Sigmoid colon (tissue), 7 donors: ENCODE measurements around the gene PIK3R5. TPM values are rescaled to one million over a fixed set of nuclear protein-coding genes. Genes with fewer than 3 reads are reported as not detected.
"Not testable (repeated sequence)": the region's sequence is repeated elsewhere in the genome, so short reads cannot be mapped to it uniquely, and the experiment has no call there.

Experiments used
- DNase-seq: peaks from one replicate; pipeline ENCODE4 v3.0.0-alpha.2; 2019
- H3K27ac ChIP-seq, 4 donors: fragments of 200-600 bp; sonication (generic); one replicate each; pipeline ENCODE4 v1.5.1; 2016 to 2019; ENCODE audit warnings: mild to moderate bottlenecking in 1 of 4
- H3K27me3 ChIP-seq, 3 donors: fragments of 200-600 bp; sonication (generic); one replicate each; pipeline ENCODE4 v1.5.1; 2019; ENCODE audit warnings: mild to moderate bottlenecking in 1 of 3
- H3K36me3 ChIP-seq, 4 donors: fragments of 200-600 bp; sonication (generic); one replicate each; pipeline ENCODE4 v1.5.1; 2016 to 2019
- H3K4me1 ChIP-seq, 4 donors: fragments of 200-600 bp; sonication (generic); one replicate each; pipeline ENCODE4 v1.5.1; 2017 to 2019
- H3K4me3 ChIP-seq, 4 donors: fragments of 200-600 bp; sonication (generic); one replicate each; pipeline ENCODE4 v1.5.1; 2017 to 2019; ENCODE audit warnings: mild to moderate bottlenecking in 2 of 4, moderate library complexity in 1 of 4
- H3K9me3 ChIP-seq, 4 donors: fragments of 200-600 bp in 3 of 4; sonication (generic) in 3 of 4; one replicate each; pipeline versions ENCODE4 v1.5.1 to v1.6.1; 2013 to 2019
- EP300 ChIP-seq, 4 donors: sonication (generic); formaldehyde crosslinking; IDR thresholded peaks; one replicate each; pipeline ENCODE4 v1.6.1; 2017; ENCODE audit warnings: antibody characterized with exemption in 4 of 4
- POLR2A ChIP-seq, 2 donors: fragments of 450-650 bp; IDR thresholded peaks; one replicate each; pipeline ENCODE4 v1.6.1; 2016; ENCODE audit warnings: antibody characterized with exemption in 2 of 2, mild to moderate bottlenecking in 2 of 2, moderate library complexity in 2 of 2
- POLR2AphosphoS5 ChIP-seq, 4 donors: sonication (generic); formaldehyde crosslinking; IDR thresholded peaks; one replicate each; pipeline ENCODE4 v1.6.1; 2017; ENCODE audit warnings: antibody characterized with exemption in 4 of 4
- WGBS, 2 donors: extraction: QIAGEN DNeasy Blood & Tissue Kit; methylation state at CpG; one replicate each; pipeline ENCODE4 v1.1.7; 2013; 5-methylcytosine and 5-hydroxymethylcytosine counted together
- intact Hi-C: fragments of 100-400 bp; cut with DNase I; formaldehyde crosslinking; loops from one replicate; pipeline ENCODE4 v1.15.1; 2023
- polyA plus RNA-seq, 3 donors: library from polyadenylated mRNA; stranded (reverse); fragments of 200-250 nt; gene quantifications; one replicate each; pipeline ENCODE4 v1.2.3, GENCODE V29; 2013
- total RNA-seq, 4 donors: library from RNA; depleted of rRNA; stranded (reverse); fragments of >200 nt; gene quantifications; one replicate each; pipeline ENCODE4 v1.1.0, GENCODE V29; 2016
- TF ChIP-seq, protein P1 (sequence below), 4 experiments: fragments of 450-650 bp in 3 of 4; fragments of 200-600 bp in 1 of 4; IDR thresholded peaks; one replicate each; pipeline ENCODE4 v1.5.1; 2016 to 2019; ENCODE audit warnings: antibody characterized with exemption in 4 of 4, mild to moderate bottlenecking in 3 of 4, moderate library complexity in 2 of 4
- donor health status: healthy with polysubstance abuse.
- donor health status: Bipolar disorder and iron deficiency.
- donor health status: healthy.

Gene PIK3R5
- total and polyA plus RNA-seq, 7 donors, result 2.4 to 13.6 (median 8.2) TPM

DNA sequence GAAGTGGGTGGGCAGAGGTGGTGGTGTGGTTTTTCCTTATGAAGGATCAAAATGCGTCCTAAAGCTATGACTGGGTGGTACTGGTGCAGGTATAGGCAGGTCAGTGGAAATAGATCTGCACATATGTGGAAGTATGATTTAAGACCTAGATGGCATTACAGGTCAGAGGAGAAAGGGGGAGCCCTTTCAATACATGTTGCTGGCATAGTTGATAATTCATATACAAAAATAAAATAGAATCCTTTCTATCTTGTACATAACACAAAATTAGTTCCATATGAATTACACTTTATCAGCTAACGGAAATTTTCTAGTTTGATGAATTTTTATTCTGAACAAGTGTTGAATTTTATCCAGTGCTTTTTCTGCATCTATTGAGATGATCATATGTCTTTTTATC, 20.8 kb upstream of the PIK3R5 start:
- WGBS, 2 donors, result 85 to 91% methylated on average over 2 of the region's 2 CpGs
- TF ChIP-seq POLR2A (IDR thresholded peaks at IDR 0.05) (no peak), POLR2AphosphoS5 (IDR thresholded peaks at IDR 0.05) (no peak), EP300 (IDR thresholded peaks at IDR 0.05) (no peak)
- TF ChIP-seq, protein P1, sequence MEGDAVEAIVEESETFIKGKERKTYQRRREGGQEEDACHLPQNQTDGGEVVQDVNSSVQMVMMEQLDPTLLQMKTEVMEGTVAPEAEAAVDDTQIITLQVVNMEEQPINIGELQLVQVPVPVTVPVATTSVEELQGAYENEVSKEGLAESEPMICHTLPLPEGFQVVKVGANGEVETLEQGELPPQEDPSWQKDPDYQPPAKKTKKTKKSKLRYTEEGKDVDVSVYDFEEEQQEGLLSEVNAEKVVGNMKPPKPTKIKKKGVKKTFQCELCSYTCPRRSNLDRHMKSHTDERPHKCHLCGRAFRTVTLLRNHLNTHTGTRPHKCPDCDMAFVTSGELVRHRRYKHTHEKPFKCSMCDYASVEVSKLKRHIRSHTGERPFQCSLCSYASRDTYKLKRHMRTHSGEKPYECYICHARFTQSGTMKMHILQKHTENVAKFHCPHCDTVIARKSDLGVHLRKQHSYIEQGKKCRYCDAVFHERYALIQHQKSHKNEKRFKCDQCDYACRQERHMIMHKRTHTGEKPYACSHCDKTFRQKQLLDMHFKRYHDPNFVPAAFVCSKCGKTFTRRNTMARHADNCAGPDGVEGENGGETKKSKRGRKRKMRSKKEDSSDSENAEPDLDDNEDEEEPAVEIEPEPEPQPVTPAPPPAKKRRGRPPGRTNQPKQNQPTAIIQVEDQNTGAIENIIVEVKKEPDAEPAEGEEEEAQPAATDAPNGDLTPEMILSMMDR (IDR thresholded peaks at IDR 0.05), result no peak
- no peak overlapping the region for H3K4me3 ChIP-seq
- H3K4me1 ChIP-seq, result no peaks in the 10 kb centered on the region
- H3K36me3 ChIP-seq, result no peaks in the 10 kb centered on the region
- intact Hi-C loops, result no loop called here
- no peaks in the 10 kb centered on the region for H3K9me3 ChIP-seq
- no peak for DNase-seq
- H3K27ac ChIP-seq, result no peak overlapping the region
- no peaks in the 10 kb centered on the region for H3K27me3 ChIP-seq

DNA sequence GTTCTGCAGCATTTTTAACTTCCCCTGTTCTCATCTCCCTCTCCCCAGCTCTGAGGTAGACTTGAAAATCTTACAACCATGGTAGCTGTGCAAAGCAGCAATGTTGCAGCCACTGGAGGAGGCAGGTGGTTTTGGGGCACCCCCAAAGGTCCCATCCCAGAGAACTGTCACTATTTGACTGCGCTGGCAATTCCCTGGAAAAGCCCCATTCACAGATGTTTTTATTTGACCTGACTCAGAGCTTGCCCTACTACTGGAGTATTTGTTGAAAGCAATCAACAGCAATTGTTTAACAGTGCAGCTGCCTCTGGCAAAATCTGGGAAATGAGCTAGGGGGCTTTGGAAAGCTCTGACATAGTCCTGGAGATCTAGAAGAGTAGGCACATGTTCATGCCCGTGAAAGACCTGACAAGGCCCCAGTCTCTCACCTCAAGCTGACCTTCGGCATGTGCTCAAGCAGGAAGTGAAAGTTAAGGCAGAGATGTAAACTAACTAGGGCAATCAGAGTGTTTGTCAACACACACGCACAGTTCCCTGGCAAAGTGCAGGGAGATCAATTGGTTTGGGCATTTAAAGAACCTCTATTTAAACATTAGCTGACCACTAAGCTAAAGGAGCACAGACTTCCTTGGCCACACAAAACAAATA, 19.7 kb upstream of the PIK3R5 start:
- no peak overlapping the region for H3K27ac ChIP-seq
- no peak overlapping the region for H3K4me3 ChIP-seq
- 45 to 61% methylated on average over 4 of the region's 4 CpGs for WGBS, 2 donors
- no peaks in the 10 kb centered on the region for H3K27me3 ChIP-seq
- TF ChIP-seq, protein P1 (IDR thresholded peaks at IDR 0.05), result no peak
- no peak for TF ChIP-seq POLR2A (IDR thresholded peaks at IDR 0.05)
- no peak for TF ChIP-seq POLR2AphosphoS5 (IDR thresholded peaks at IDR 0.05)
- TF ChIP-seq EP300 (IDR thresholded peaks at IDR 0.05), result no peak
- no peaks in the 10 kb centered on the region for H3K4me1 ChIP-seq
- no peaks in the 10 kb centered on the region for H3K9me3 ChIP-seq
- intact Hi-C loops, result no loop called here
- no peak for DNase-seq
- no peaks in the 10 kb centered on the region for H3K36me3 ChIP-seq

DNA sequence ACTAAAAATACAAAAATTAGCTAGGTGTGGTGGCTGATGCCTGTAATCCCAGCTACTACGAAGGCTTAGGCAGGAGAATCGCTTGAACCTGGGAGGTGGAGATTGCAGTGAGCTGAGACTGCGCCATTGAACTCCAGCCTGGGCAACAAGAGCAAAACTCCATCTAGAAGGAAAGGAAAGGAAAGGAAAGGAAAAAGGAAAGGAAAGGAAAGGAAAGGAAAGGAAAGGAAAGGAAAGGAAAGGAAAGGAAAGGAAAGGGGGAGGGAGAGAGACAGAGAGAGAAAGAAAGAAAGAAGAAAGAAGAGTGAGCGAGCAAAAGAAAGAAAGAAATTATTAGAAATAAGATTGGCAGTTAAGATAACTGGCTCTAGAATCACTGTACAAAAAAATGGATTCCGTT, 18.7 kb upstream of the PIK3R5 start:
- H3K27ac ChIP-seq, H3K4me1 ChIP-seq, intact Hi-C loops, H3K4me3 ChIP-seq, H3K36me3 ChIP-seq, H3K9me3 ChIP-seq, DNase-seq, H3K27me3 ChIP-seq: not testable (repeated sequence)
- WGBS, 2 donors, result 93 to 94% methylated on average over 5 of the region's 5 CpGs

DNA sequence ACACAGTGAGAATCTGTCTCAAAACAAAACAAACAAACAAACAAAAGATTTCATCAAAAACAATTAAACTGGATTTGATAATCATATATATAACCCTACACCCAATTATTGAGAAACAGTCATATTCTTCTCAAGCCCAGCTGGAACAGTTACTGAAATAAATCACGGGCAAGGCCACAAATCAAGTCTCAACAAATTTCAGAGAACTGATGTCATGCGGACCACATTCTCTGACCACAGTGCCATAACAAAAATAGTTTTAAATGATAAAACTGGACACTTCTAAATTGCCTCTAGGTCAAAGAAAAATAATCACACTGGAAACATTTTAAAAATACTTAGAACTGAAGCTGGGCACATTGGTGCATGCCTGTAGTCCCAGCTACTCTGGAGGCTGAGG, 15.9 kb upstream of the PIK3R5 start:
- Histone ChIP-seq H3K9me3 (no peaks in the 10 kb centered on the region), H3K27me3 (no peaks in the 10 kb centered on the region), H3K27ac (no peak overlapping the region), H3K4me1 (no peaks in the 10 kb centered on the region), H3K4me3 (no peak overlapping the region), H3K36me3 (no peaks in the 10 kb centered on the region)
- TF ChIP-seq POLR2AphosphoS5 (IDR thresholded peaks at IDR 0.05), result no peak
- no peak for TF ChIP-seq EP300 (IDR thresholded peaks at IDR 0.05)
- TF ChIP-seq POLR2A (IDR thresholded peaks at IDR 0.05), result no peak
- DNase-seq, result no peak
- intact Hi-C loops, result no loop called here
- 90 to 91% methylated on average over 2 of the region's 2 CpGs for WGBS, 2 donors

DNA sequence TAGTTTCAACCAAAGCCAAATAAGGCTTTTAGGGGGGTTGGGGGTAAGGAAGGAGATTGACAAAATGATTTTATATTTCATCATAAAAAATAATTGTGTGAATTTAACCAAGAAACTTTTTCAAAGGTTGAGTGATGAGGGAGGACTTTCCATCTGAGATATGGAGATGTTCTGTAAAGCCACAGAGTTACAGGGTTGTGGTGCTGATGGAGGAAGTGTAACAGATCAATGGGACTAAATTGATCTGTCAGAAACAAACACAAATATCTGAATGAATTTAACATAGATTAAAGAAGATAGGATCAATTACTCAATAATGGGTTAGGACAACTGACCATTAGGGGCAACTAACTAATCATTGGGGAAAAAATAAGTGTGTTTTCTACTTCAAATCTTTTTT, 14.2 kb upstream of the PIK3R5 start:
- no peaks in the 10 kb centered on the region for H3K4me1 ChIP-seq
- intact Hi-C loops, result no loop called here
- no peaks in the 10 kb centered on the region for H3K27me3 ChIP-seq
- H3K27ac ChIP-seq, result no peak overlapping the region
- DNase-seq, result no peak
- H3K36me3 ChIP-seq, result no peaks in the 10 kb centered on the region
- TF ChIP-seq POLR2A (IDR thresholded peaks at IDR 0.05), result no peak
- no peak for TF ChIP-seq EP300 (IDR thresholded peaks at IDR 0.05)
- TF ChIP-seq, protein P1 (IDR thresholded peaks at IDR 0.05), result no peak
- H3K9me3 ChIP-seq, result no peaks in the 10 kb centered on the region
- no peak overlapping the region for H3K4me3 ChIP-seq

DNA sequence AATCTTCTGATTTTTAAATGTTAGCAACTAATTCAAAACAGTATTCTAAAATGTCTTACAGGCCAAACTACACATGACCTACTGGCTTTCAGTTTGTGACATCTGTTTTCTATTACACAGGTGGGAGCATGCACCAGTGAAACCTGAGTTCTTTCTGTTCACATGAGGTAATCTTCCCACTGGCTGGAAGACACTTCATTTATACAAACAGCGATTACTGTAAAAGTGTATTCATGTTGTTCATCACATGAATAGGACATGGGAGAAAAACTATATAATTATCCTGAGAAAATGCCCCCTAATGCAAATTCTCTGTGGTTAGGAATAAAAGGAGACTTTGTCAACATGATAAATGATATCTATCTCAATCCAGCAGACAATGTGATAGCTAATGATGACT, 11.1 kb upstream of the PIK3R5 start:
- intact Hi-C loops, result no loop called here
- H3K9me3 ChIP-seq, result no peaks in the 10 kb centered on the region
- 90 to 97% methylated on average over 1 of the region's 1 CpG for WGBS, 2 donors
- no peak overlapping the region for H3K27ac ChIP-seq
- no peak overlapping the region for H3K4me3 ChIP-seq
- no peaks in the 10 kb centered on the region for H3K27me3 ChIP-seq
- H3K36me3 ChIP-seq, result no peaks in the 10 kb centered on the region
- no peaks in the 10 kb centered on the region for H3K4me1 ChIP-seq
- DNase-seq, result no peak
- TF ChIP-seq EP300 (IDR thresholded peaks at IDR 0.05) (no peak), POLR2AphosphoS5 (IDR thresholded peaks at IDR 0.05) (no peak), POLR2A (IDR thresholded peaks at IDR 0.05) (no peak)
- TF ChIP-seq, protein P1 (IDR thresholded peaks at IDR 0.05), result no peak
